NT2/D1 (cell line): ENCODE measurements around the gene PLTP.

Source experiments
- SUZ12 ChIP-seq: IDR thresholded peaks from 2 replicates; pipeline ENCODE4 v1.6.1; 2011; ENCODE audit not compliant: insufficient read length, insufficient read depth; ENCODE audit errors: extremely low read depth
- ZNF274 ChIP-seq: IDR thresholded peaks from 2 replicates; pipeline ENCODE4 v1.6.1; 2011; ENCODE audit warnings: mild to moderate bottlenecking, low read depth, low read length

DNA sequence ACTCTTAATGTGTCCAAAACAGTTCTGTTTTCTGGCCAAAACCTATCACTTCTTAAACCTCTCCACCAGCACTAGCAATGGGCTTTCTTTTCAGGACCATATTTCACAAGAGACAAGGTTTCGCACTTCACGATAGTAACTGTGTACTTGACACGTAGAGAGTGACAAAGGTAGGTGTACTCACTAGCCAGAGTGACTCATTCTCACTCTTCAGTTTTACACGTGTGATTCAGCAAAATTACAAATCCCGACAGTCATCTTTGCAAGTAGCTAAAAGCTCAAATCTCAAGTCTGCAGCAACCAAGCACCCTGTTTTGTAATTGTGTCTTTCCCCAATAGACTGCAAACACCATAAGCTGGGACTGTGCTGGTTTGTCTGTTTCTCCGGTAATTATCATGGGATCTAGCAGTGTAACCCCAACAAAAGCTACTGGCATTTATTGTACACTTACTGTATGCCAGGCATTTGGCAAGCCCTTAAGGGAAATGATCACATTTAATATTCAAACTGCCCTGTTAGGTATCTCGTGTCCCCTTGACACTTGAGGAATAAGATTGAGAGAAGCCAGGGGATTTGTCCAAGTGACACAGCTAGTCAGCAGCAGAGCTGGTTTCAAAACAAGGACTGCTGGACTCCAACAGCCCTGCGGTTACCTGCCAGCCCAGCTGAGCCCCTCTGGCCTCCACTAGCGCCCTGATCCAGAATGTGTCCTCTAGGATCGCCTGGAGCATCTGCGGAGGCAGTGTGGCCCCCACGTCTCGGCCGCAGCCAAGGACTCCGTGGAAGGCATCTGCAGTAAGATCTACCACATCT is 32.4 kb upstream of the PLTP start:
- TF ChIP-seq ZNF274 (no peak), SUZ12 (no peak)
